Measurements from ENCODE around the gene ADARB2. TPM values are rescaled to one million over a fixed set of nuclear protein-coding genes. Genes with fewer than 3 reads are reported as not detected.

Gene ADARB2
- total and polyA plus RNA-seq, 7 donors = 0.05 to 0.39 (median 0.15) TPM; not detected in 2

- Histone ChIP-seq H3K4me3 (no peak overlapping the region), H3K27me3 (ENCODE audit: insufficient read depth in 3 of 3, low read length in 2 of 3) (peaks cover 0 to 20% (median 0%) of the 10 kb centered on the region in 3 donors), H3K36me3 (ENCODE audit: insufficient read depth in 1 of 2, low read depth in 1 of 2) (no peaks in the 10 kb centered on the region), H3K27ac (no peak overlapping the region), H3K4me1 (no peaks in the 10 kb centered on the region), H3K9me3 (no peaks in the 10 kb centered on the region)
- intact Hi-C loops (cut with DNase I) = no loop called here
- no peak for TF ChIP-seq CTCF (IDR thresholded peaks at IDR 0.05)
- no peak for DNase-seq
- ATAC-seq = no peak
- 76 to 84% (median 78%) methylated on average over 18 of the region's 18 CpGs for WGBS, 3 donors
Observed at GRCh38 chr10:1183033-1183396, 554.3 kb downstream of the ADARB2 start.

GRCh38 chr10:1182280-1183032 is 554.9 kb downstream of the ADARB2 start:
- no peak for ATAC-seq
- peaks cover 0 to 20% (median 0%) of the 10 kb centered on the region in 3 donors for H3K27me3 ChIP-seq (ENCODE audit: insufficient read depth in 3 of 3, low read length in 2 of 3)
- TF ChIP-seq CTCF (IDR thresholded peaks at IDR 0.05) = no peak
- no peaks in the 10 kb centered on the region for H3K36me3 ChIP-seq (ENCODE audit: insufficient read depth in 1 of 2, low read depth in 1 of 2)
- no peaks in the 10 kb centered on the region for H3K9me3 ChIP-seq
- DNase-seq = no peak
- intact Hi-C loops (cut with DNase I) = no loop called here
- WGBS, 3 donors = 74 to 78% (median 75%) methylated on average over 30 of the region's 30 CpGs
- no peak overlapping the region for H3K4me3 ChIP-seq
- H3K4me1 ChIP-seq = no peaks in the 10 kb centered on the region
- no peak overlapping the region for H3K27ac ChIP-seq

GRCh38 chr10:1180836-1181235 is 556.5 kb downstream of the ADARB2 start:
- no peak for TF ChIP-seq CTCF (IDR thresholded peaks at IDR 0.05)
- peaks cover 0 to 18% (median 0%) of the 10 kb centered on the region in 3 donors for H3K27me3 ChIP-seq (ENCODE audit: insufficient read depth in 3 of 3, low read length in 2 of 3)
- H3K4me1 ChIP-seq = no peaks in the 10 kb centered on the region
- 74 to 75% (median 74%) methylated on average over 11 of the region's 11 CpGs for WGBS, 3 donors
- DNase-seq = peak in 1 of 2 donors; percentile 19
- no peaks in the 10 kb centered on the region for H3K36me3 ChIP-seq (ENCODE audit: insufficient read depth in 1 of 2, low read depth in 1 of 2)
- H3K9me3 ChIP-seq = no peaks in the 10 kb centered on the region
- no peak overlapping the region for H3K27ac ChIP-seq
- intact Hi-C loops (cut with DNase I) = no loop called here
- no peak overlapping the region for H3K4me3 ChIP-seq
- ATAC-seq = no peak

GRCh38 chr10:1180071-1180730 is 557.1 kb downstream of the ADARB2 start:
- intact Hi-C loops (cut with DNase I) = no loop called here
- ATAC-seq (no peak), DNase-seq (peak in 1 of 2 donors; percentile 9)
- no peaks in the 10 kb centered on the region for H3K36me3 ChIP-seq (ENCODE audit: insufficient read depth in 1 of 2, low read depth in 1 of 2)
- WGBS, 3 donors = 84 to 93% (median 86%) methylated on average over 12 to 16 of the region's 16 CpGs
- no peak overlapping the region for H3K27ac ChIP-seq
- no peak overlapping the region for H3K4me3 ChIP-seq
- no peak for TF ChIP-seq CTCF (IDR thresholded peaks at IDR 0.05)
- H3K4me1 ChIP-seq = no peaks in the 10 kb centered on the region
- no peaks in the 10 kb centered on the region for H3K9me3 ChIP-seq
- H3K27me3 ChIP-seq (ENCODE audit: insufficient read depth in 3 of 3, low read length in 2 of 3) = peaks cover 0 to 17% (median 0%) of the 10 kb centered on the region in 3 donors
